Effector CD4-positive, alpha-beta T cell (primary cell): ENCODE measurements around the gene KCNMA1.

ENCODE experiments used
- DNase-seq: peaks from one replicate; pipeline ENCODE4 v3.0.0-alpha.2; 2020

The KCNMA1 gene

DNA sequence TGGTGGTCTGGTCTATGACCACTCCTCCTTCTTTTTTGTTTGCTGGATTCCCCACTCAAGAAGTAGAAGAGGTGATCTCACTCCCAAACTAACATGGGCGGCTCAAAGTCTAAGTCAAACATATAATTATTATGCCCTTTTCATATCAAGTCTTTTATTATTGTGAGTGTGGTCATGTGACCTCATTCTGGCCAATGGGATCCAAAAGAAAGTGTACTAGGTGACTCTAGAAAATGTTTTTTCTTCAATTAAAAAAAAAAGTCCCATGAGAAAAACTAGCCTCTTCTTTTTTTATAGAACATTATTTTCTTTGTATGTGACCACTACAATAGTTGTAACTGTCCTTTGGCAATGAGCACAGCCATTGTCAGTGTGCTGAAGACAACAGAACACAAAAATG is 772.7 kb downstream of the KCNMA1 start:
- no peak for DNase-seq

DNA sequence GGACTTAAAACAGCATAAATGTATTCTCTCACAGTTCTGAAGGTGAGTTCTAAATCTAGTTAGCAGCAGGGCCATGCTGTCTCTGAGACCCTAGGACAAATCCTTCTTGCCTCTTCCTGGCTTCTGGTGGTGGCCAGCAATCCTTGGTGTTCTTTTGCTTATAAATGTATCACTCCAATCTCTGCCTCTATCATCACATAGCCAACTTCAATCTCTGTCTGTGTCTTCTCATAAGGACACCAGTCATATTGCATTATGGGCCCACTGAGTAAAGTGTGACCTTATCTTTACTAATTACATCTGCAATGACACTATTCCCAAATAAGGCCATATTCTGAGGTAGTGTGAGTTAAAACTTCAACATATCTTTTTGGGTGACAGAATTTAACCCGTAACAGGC is 778.9 kb downstream of the KCNMA1 start:
- DNase-seq: no peak

DNA sequence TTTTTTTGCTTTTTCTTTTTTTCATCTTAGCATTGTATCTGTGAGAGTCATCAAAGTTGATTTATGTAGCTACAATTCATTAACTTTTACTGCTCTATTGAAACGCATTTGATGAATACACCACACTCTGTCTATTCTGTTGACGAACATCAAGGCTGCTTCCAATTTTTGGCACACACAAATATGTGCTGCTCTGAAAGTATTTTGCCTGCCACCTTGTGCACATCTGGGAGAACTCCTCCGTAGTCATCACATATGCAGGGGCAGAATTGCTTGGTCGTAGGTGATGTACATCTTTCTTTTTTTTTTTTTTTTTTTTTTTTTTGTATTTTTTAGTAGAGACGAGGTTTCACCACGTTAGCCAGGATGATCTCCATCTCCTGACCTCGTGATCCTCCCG is 796.8 kb downstream of the KCNMA1 start:
- no peak for DNase-seq

DNA sequence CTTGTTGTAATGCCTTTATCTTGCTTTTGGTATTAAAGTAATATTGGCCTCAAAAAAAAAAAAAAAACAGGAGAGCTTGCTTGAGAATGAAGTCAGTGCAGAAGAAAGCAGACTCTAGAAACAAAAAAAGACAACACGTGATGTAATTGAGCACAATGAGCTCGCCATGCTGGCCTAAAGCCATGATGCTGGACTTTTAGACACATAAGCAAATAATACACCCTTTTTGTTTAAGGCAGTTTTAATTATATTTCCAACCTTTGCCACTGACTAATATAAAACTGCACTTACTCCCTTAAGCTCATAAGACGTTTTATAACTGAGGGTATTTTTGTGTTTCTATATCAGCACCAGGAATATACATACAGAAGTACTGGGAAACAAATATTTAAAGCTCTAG is 798.3 kb downstream of the KCNMA1 start:
- no peak for DNase-seq

DNA sequence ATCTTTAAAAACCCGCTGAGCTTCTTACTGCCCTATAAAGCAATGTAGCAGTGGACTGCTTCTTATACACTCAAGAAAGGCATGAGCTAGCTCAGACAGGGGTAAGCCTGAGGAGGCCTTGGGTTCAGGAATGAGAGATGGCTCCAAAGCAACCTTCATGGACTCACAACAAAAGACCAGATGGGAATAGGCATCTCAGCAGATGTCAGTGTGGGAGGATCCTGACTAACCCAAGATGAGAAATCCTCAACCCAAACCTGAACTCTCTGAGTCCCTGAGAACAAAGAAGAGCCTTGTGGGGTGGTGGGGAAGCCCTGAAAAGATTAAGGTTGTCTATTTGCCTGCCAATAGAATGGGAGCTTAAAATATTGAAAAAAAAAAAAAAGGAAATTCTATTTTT is 807.4 kb downstream of the KCNMA1 start:
- no peak for DNase-seq

DNA sequence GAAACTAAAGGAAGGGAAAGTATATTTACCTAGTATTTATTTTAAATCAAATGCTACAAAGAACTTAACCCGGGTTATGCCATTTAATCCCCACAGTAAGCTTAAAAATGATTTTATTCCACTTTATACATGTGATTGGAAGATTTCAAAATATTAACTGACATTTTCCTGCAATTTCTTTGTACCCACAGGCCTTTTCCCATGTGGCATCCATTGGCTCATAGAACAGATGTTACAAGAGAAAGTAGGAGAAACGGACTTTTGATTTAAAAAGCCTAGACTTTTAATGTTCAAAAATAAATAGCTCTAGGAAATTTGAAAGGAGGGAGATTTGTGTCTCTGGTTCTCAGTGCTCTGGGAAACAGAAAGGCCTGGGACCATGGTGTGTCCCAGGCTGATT is 807.9 kb downstream of the KCNMA1 start:
- DNase-seq: no peak
